GM19238 (cell line): Measurements from ENCODE around the gene KDM4C.

Source experiments
- DNase-seq: peaks from one replicate; pipeline ENCODE4 v3.0.0; 2011; ENCODE audit warnings: low spot score; ENCODE audit not compliant: insufficient read length

KDM4C gene

GRCh38 chr9:6855860-6856259 is 98.1 kb downstream of the KDM4C start:
- no peak for DNase-seq

DNA sequence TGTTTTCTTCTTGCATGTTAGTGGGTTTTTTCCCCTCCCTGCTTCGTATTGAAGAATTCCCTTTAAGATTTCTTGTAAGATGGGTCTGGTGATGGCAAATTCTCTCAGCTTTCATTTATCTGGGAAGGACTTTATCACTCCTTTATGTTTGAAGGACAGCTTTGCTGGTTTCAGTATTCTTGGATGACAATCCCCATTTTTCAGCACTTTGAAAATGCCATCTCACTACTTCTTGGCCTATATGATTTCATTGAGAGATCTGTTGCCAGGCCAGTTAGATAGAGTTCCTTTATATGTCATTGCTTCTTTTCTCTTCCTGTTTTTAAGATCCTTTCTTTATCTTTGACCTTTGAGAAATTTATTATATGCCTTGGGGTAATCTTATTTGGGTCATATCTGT is 106.3 kb downstream of the KDM4C start:
- no peak for DNase-seq

DNA sequence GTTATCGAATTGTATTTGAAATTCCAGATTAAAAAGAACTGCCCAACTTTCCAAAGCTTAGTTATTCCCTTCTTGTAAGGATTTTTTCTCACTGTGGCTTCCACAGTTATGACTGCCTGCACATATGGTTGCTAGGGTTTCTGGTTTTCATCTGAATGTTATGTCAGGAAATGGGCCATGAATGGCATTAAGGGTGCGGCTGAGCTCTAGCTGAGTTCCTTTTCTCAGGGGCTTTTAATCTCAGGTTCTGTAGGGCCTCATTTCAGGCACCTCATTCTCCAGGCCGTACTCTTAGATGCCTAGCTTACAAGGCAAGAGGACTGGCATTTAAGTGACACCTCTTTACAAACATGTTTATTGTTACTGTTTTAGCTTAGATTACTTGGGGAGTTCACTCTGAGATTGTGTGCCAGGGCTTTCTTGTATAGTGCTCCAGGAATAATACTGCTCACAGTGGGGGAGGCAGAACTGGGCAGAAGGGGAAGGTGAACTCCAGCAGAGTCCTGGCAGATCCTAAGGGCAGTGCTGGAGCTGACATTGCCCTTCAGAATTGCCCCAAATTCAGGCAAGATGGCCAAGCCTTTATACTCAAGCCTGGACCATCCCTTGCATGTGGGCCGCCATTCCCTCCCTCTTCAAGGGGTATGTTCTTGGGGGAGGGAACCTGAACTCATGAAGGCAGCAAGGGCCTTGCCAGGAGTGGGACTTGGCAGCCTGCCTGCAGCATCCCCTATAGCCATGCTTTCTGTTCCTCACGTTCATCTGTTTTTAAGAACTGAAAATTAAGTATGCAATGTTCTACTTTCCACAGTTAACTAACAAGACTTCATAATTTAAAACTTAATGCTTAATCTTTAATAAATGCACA is 111.5 kb downstream of the KDM4C start:
- no peak for DNase-seq

GRCh38 chr9:6870149-6870548 is 112.4 kb downstream of the KDM4C start:
- no peak for DNase-seq

GRCh38 chr9:6870650-6871477 is 113.1 kb downstream of the KDM4C start:
- DNase-seq: no peak

- DNase-seq: no peak
These were observed 116.1 kb downstream of the KDM4C start for GRCh38 chr9:6873857-6874256.

DNA sequence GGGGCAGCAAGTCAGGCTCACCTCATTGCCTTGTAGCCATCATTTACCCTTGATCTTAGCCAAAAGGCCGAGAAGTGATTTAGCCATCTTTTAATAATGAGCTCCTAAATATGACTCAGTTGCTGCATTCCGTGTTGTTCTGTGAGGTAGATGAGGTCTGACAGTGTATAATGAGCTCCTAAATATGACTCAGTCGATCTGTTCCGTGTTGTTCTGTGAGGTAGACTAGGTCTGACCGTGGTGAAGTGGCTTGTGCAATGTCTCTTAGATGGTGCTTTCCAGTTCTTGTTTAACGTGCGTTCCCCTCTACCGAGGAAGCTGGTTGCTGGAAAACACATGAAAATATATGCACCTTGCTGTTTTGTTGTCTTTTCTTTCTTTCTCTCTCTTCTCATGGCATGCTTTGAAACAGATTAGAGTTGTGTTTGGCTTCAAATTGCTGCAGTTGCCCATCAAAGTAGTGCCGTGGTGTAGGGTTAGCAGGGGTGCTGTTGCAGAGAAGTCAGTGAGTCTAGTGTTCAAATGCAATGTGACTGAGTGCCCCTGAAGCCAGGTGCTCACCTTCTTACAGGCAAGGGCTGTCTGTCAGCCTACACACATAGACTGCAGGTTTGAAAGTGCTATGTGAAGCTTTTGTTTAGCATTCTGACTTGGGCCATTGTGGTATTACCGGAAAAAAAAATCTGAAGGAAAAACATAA is 118.6 kb downstream of the KDM4C start:
- DNase-seq: no peak

DNA sequence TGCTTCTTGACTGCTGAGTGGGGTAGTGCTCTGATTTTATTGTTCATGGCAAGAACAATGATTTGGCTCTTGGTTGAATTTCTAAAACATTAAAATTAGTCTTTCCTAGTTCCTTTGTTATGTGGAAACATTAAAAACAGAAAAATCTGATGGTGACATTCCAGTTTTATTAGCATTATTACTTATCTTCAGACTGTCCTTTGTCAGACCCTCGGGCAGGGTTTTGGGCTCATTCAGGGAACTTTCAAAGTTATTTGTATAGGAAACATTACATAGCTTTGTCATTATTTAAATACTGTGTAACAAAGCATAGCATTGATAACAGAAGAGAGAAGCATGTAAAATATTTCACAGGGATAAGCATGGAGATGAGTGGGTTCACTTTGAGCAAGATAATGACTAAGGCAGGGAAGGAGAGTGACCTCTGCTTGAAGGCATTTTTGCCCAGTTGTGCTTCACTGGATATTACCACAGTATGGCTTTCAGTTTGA is 119.9 kb downstream of the KDM4C start:
- no peak for DNase-seq

- no peak for DNase-seq
These were observed 122.9 kb downstream of the KDM4C start for GRCh38 chr9:6880626-6881025.

- DNase-seq: no peak
These were observed 126.3 kb downstream of the KDM4C start for GRCh38 chr9:6884101-6884500.

GRCh38 chr9:6884990-6885389 is 127.2 kb downstream of the KDM4C start:
- DNase-seq: no peak

- DNase-seq: no peak
These were observed 129.3 kb downstream of the KDM4C start for GRCh38 chr9:6887051-6887450.

DNA sequence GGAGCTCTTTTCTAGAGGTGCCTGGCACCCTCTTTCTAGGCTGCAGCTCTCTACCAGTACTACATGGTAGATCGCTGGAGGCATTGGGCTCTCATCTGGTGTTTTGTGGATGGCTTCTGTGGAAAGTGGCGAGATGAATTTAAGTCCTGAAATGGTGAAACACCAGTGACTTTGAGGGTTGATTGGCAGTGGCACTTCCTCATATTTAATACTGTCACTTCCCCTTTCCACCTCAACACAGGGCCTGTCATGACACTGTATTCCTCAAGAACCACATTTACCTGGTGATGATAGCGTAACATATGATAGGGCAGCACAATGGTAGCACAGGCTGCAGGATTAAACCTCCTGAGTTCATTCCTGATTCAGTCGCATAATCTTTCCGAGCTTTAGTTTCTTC is 132.1 kb downstream of the KDM4C start:
- no peak for DNase-seq

GRCh38 chr9:6893350-6894131 is 135.8 kb downstream of the KDM4C start:
- no peak for DNase-seq

GRCh38 chr9:6894135-6894534 is 136.4 kb downstream of the KDM4C start:
- peak; percentile 13 for DNase-seq

GRCh38 chr9:6895754-6896153 is 138.0 kb downstream of the KDM4C start:
- no peak for DNase-seq

- DNase-seq: no peak
These were observed 138.8 kb downstream of the KDM4C start for GRCh38 chr9:6896562-6896961.

GRCh38 chr9:6897207-6897822 is 139.5 kb downstream of the KDM4C start:
- DNase-seq: no peak

- no peak for DNase-seq
These were observed 140.1 kb downstream of the KDM4C start for GRCh38 chr9:6897898-6898302.

DNA sequence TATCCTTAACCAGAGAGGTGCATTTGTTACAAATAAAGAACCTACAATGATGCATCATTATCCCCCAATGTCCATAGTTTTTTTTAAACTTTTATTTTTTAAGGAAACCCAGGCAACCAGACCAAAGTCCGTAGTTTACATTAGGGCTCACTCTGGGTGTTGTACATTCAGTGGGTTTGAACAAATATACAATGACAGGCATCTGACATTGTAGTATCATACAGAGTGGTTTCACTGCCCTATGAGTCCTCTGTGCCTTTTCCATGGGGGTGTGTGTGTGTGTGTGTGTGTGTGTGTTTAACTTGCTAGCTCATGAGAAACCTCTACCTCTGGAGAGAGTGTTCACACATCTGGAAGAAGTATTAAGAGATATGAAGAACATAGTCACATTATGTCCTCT is 141.5 kb downstream of the KDM4C start:
- no peak for DNase-seq
